PFSK-1 (cell line): Measurements from ENCODE around the gene AGBL3.

ENCODE experiments used
- FOXP2 ChIP-seq: optimal IDR thresholded peaks from 2 replicates; pipeline ENCODE3; 2011; ENCODE audit warnings: borderline replicate concordance, control low read depth, inconsistent platforms; ENCODE audit not compliant: insufficient read depth; ENCODE audit errors: extremely low read length, extremely low read depth
- POLR2AphosphoS5 ChIP-seq: IDR thresholded peaks from 2 replicates; pipeline ENCODE4 v1.6.1; 2012; ENCODE audit warnings: low read depth, mild to moderate bottlenecking, control low read depth, low read length, moderate library complexity
- SIN3A ChIP-seq: IDR thresholded peaks from 2 replicates; pipeline ENCODE4 v1.6.1; 2012; ENCODE audit warnings: mild to moderate bottlenecking, low read length, moderate library complexity, borderline replicate concordance; ENCODE audit not compliant: insufficient read depth
- TAF1 ChIP-seq: IDR thresholded peaks from 2 replicates; pipeline ENCODE4 v1.6.1; 2012; ENCODE audit warnings: low read length, control low read depth, borderline replicate concordance; ENCODE audit not compliant: insufficient read depth
- TF ChIP-seq, protein P1 (sequence below), 2 experiments: IDR thresholded peaks; 2 replicates each; pipeline versions ENCODE4 v1.6.1 to v1.8.0; 2011 to 2012; ENCODE audit warnings: low read depth in 2 of 2, low read length in 2 of 2, control low read depth in 1 of 2, inconsistent platforms in 1 of 2, mild to moderate bottlenecking in 1 of 2, moderate library complexity in 1 of 2; ENCODE audit not compliant: insufficient read depth in 1 of 2

AGBL3 gene

DNA sequence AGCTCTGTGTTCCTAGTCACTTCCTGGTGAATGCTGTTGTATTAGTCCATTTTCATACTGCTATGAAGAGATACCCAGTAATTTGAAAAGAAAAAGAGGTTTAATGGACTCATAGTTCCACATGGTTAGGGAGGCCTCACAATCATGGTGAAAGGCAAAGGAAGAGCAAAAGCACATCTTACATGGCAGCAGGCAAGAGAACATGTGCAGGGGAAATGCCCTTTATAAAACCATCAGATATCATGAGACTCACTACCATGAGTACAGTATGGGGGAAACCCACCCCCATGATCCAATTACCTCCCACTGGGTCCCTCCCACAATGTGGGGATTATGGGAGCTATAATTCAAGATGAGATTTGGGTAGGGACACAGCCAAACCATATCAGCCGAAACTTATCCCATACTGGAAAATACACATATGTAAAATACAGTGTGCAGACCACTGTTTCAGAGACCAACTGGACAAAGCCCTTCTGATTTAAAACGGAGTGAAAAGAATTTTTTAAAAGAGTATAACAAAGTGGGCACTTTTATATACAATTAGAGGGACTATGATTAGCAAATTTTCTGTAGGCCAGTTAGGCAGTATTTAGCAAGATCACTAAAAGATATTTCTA, 176.2 kb downstream of the AGBL3 start:
- TF ChIP-seq, protein P1, sequence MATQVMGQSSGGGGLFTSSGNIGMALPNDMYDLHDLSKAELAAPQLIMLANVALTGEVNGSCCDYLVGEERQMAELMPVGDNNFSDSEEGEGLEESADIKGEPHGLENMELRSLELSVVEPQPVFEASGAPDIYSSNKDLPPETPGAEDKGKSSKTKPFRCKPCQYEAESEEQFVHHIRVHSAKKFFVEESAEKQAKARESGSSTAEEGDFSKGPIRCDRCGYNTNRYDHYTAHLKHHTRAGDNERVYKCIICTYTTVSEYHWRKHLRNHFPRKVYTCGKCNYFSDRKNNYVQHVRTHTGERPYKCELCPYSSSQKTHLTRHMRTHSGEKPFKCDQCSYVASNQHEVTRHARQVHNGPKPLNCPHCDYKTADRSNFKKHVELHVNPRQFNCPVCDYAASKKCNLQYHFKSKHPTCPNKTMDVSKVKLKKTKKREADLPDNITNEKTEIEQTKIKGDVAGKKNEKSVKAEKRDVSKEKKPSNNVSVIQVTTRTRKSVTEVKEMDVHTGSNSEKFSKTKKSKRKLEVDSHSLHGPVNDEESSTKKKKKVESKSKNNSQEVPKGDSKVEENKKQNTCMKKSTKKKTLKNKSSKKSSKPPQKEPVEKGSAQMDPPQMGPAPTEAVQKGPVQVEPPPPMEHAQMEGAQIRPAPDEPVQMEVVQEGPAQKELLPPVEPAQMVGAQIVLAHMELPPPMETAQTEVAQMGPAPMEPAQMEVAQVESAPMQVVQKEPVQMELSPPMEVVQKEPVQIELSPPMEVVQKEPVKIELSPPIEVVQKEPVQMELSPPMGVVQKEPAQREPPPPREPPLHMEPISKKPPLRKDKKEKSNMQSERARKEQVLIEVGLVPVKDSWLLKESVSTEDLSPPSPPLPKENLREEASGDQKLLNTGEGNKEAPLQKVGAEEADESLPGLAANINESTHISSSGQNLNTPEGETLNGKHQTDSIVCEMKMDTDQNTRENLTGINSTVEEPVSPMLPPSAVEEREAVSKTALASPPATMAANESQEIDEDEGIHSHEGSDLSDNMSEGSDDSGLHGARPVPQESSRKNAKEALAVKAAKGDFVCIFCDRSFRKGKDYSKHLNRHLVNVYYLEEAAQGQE (IDR thresholded peaks at IDR 0.05; ENCODE audit: insufficient read depth in 1 of 2, low read depth in 2 of 2, low read length in 2 of 2): no peak
- no peak for TF ChIP-seq FOXP2
- no peak for TF ChIP-seq SIN3A
- no peak for TF ChIP-seq TAF1
- TF ChIP-seq POLR2AphosphoS5: no peak

DNA sequence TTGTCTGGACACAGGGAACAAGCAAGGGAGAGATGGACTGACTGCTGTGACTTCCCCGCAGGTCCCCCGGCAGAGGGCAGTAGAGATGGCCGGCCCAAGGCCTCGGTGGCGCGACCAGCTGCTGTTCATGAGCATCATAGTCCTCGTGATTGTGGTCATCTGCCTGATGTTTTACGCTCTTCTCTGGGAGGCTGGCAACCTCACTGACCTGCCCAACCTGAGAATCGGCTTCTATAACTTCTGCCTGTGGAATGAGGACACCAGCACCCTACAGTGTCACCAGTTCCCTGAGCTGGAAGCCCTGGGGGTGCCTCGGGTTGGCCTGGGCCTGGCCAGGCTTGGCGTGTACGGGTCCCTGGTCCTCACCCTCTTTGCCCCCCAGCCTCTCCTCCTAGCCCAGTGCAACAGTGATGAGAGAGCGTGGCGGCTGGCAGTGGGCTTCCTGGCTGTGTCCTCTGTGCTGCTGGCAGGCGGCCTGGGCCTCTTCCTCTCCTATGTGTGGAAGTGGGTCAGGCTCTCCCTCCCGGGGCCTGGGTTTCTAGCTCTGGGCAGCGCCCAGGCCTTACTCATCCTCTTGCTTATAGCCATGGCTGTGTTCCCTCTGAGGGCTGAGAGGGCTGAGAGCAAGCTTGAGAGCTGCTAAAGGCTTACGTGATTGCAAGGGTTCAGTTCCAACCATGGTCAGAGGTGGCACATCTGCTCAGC, 178.2 kb downstream of the AGBL3 start:
- TF ChIP-seq FOXP2 (no peak), TAF1 (no peak), SIN3A (no peak)
- TF ChIP-seq, protein P1 (IDR thresholded peaks at IDR 0.05; ENCODE audit: insufficient read depth in 1 of 2, low read depth in 2 of 2, low read length in 2 of 2): no peak

DNA sequence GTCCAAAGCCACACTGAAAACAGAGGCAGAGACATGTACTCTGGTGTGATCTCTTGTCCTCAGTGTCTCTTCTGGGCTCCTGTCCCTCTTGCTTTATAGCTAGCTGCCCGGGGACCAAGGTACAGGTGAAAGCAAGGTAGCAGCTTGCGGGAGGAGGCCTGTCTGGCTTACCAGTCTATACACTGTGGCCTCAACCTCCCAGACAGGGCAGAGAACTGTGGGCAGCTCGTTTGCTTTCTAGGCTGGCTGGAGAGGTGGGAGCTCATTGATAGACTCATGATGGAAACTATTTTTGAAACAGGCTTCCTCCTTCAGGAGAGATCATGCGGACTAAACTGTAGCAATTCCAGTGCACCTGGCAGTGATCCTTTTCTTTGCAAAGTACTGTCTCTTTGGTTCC, 179.6 kb downstream of the AGBL3 start:
- TF ChIP-seq FOXP2 (no peak), SIN3A (no peak)

DNA sequence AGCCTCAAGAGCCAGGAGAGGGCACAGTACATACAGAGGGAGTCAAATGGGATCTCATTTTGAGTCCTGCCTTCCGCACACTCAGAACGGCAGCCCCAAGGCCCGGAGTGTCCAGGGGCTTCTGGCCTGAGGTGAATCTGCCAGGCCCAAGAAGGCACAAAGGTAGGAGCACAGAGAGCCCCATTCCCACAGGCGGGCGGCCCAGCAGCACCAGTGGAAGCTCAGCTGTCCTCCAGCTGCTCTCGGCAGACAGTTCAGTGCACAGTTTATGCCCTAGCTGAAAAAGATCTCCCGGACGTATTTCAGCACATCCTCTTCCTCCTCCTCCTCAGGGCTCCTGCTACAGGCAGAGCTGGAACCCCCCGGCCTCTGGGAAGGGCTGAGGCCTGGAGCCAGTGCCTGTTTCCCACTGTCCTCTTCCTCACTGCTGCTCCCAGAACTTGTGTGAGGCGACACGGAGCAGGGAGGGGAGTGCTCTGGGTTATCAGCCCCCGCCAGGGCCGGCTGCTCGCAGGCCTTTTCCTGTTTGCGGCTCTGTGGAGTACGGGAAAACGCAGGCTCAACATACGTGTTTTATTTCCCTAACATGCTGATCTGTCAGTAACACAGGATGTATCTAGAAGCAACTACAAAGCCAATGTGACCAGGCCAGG, 180.2 kb downstream of the AGBL3 start:
- TF ChIP-seq FOXP2 (no peak), TAF1 (no peak), POLR2AphosphoS5 (no peak), SIN3A (no peak)
- TF ChIP-seq, protein P1 (IDR thresholded peaks at IDR 0.05; ENCODE audit: insufficient read depth in 1 of 2, low read depth in 2 of 2, low read length in 2 of 2): no peak

DNA sequence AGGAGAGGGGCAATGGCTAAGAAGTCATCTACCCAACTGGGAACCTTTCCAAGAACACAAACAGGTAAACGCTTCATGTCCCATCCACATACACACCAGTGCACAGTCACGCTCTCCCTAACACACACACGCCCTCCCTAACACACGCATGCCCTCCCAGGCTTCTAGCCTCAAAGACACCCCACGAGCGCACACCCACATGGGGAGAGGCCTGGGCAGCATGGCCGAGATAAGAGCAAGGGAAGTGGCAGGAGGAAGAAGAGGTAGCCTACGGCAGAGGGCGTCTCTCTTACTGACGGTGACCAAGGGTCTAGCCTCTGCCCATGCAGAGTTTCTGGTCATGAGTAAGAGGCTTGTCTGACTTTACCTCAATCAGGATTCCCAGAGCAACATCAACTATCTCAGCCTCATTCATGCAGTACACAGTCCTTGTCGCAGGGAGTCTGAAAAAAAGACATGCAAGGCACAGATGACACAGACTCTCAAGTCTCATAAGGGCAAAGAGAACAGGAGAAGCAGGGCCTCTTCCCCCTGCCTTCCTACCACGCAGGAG, 181.1 kb downstream of the AGBL3 start:
- TF ChIP-seq FOXP2: no peak
- TF ChIP-seq, protein P1 (IDR thresholded peaks at IDR 0.05; ENCODE audit: insufficient read depth in 1 of 2, low read depth in 2 of 2, low read length in 2 of 2): no peak
- no peak for TF ChIP-seq POLR2AphosphoS5
- TF ChIP-seq TAF1: no peak
- TF ChIP-seq SIN3A: no peak
